A673 (cell line): ENCODE results near the gene TPK1.

Experiments used
- EZH2 ChIP-seq: fragments of 200-600 bp; sonication (generic); IDR thresholded peaks from 2 replicates; pipeline ENCODE4 v1.6.1; 2017; ENCODE audit warnings: borderline replicate concordance, low read depth, mild to moderate bottlenecking, mixed read lengths, antibody characterized with exemption, low read length; ENCODE audit not compliant: poor library complexity, severe bottlenecking
- TF ChIP-seq, protein P1 (sequence below): fragments of 300-800, 200-600 bp; sonication (generic); conservative IDR thresholded peaks from 2 replicates; pipeline ENCODE4 v1.5.1; 2017; ENCODE audit warnings: low read depth, mild to moderate bottlenecking, antibody characterized with exemption, low read length, moderate library complexity, mixed read lengths

DNA sequence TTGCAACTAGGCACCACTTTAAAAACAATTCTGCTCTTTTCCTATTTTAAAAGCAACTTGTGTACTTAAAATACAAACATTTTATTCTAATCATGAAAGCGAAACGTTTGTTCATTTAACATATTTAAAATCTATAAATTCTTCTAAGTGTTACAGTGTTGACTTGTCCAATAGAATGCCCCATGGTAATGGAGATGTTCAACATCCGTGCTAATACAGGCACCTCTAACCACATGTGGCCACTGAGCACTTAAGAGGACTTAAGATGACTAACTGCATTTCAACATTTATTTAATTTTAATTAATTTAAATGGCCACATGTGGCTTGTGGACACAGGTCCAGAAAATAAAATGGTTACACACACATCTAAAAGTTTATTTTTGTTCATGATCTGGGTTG lies 115.1 kb downstream of the TPK1 start:
- TF ChIP-seq, protein P1, sequence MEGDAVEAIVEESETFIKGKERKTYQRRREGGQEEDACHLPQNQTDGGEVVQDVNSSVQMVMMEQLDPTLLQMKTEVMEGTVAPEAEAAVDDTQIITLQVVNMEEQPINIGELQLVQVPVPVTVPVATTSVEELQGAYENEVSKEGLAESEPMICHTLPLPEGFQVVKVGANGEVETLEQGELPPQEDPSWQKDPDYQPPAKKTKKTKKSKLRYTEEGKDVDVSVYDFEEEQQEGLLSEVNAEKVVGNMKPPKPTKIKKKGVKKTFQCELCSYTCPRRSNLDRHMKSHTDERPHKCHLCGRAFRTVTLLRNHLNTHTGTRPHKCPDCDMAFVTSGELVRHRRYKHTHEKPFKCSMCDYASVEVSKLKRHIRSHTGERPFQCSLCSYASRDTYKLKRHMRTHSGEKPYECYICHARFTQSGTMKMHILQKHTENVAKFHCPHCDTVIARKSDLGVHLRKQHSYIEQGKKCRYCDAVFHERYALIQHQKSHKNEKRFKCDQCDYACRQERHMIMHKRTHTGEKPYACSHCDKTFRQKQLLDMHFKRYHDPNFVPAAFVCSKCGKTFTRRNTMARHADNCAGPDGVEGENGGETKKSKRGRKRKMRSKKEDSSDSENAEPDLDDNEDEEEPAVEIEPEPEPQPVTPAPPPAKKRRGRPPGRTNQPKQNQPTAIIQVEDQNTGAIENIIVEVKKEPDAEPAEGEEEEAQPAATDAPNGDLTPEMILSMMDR, result no peak
- no peak for TF ChIP-seq EZH2
